Measurements from ENCODE around the gene VPS13D.
A peak's percentile ranks its signal among the peaks of the same experiment; 100 is the strongest.

The VPS13D gene

GRCh38 chr1:12434174-12434573 is 204.3 kb downstream of the VPS13D start:
- Histone ChIP-seq H2AFZ (ENCODE audit: low read length) (no peak overlapping the region), H3K27me3 (replicated peaks; ENCODE audit: insufficient read depth, low read length) (no peaks in the 10 kb centered on the region), H3K36me3 (replicated peaks; ENCODE audit: insufficient read depth, low read length) (no peaks in the 10 kb centered on the region), H3K4me3 (ENCODE audit: low read length) (no peak overlapping the region), H3K9ac (ENCODE audit: low read length) (no peak overlapping the region), H3F3A (ENCODE audit: insufficient read depth, low read length) (peaks cover 31% of the 10 kb centered on the region), H3K79me2 (ENCODE audit: low read length) (no peaks in the 10 kb centered on the region), H3K27ac (ENCODE audit: low read length) (peak overlapping the region; percentile 15; the same call in 1 of the 2 replicates), H3K9me2 (replicated peaks; ENCODE audit: insufficient read depth, low read length) (no peaks in the 10 kb centered on the region), H4K20me1 (ENCODE audit: insufficient read depth, low read length) (no peaks in the 10 kb centered on the region), H3K4me2 (ENCODE audit: low read depth, low read length) (peak overlapping the region; percentile 81), H3K9me3 (replicated peaks; ENCODE audit: insufficient read depth, low read length) (no peaks in the 10 kb centered on the region), H3K4me1 (ENCODE audit: low read length) (peaks cover 36% of the 10 kb centered on the region)
- peak; percentile 76 for DNase-seq
- no peak for TF ChIP-seq CTCF (IDR thresholded peaks at IDR 0.05; ENCODE audit: low read length)
- TF ChIP-seq EZH2phosphoT487 (IDR thresholded peaks at IDR 0.05; ENCODE audit: low read length), result no peak
- no peak for TF ChIP-seq EZH2 (optimal IDR thresholded peaks at IDR 0.05; ENCODE audit: low read depth, low read length)

- Histone ChIP-seq H4K20me1 (ENCODE audit: insufficient read depth, low read length) (no peaks in the 10 kb centered on the region), H3K4me1 (ENCODE audit: low read length) (peaks cover 36% of the 10 kb centered on the region), H3F3A (ENCODE audit: insufficient read depth, low read length) (peaks cover 31% of the 10 kb centered on the region), H3K36me3 (replicated peaks; ENCODE audit: insufficient read depth, low read length) (no peaks in the 10 kb centered on the region), H3K4me3 (ENCODE audit: low read length) (no peak overlapping the region), H3K79me2 (ENCODE audit: low read length) (no peaks in the 10 kb centered on the region), H3K27ac (ENCODE audit: low read length) (peak overlapping the region; percentile 15; the same call in 1 of the 2 replicates), H3K4me2 (ENCODE audit: low read depth, low read length) (peak overlapping the region; percentile 81), H3K9me2 (replicated peaks; ENCODE audit: insufficient read depth, low read length) (no peaks in the 10 kb centered on the region), H3K9me3 (replicated peaks; ENCODE audit: insufficient read depth, low read length) (no peaks in the 10 kb centered on the region), H3K27me3 (replicated peaks; ENCODE audit: insufficient read depth, low read length) (no peaks in the 10 kb centered on the region), H2AFZ (ENCODE audit: low read length) (no peak overlapping the region), H3K9ac (ENCODE audit: low read length) (no peak overlapping the region)
- DNase-seq, result no peak
- TF ChIP-seq CTCF (IDR thresholded peaks at IDR 0.05; ENCODE audit: low read length) (no peak), EZH2phosphoT487 (IDR thresholded peaks at IDR 0.05; ENCODE audit: low read length) (no peak), EZH2 (optimal IDR thresholded peaks at IDR 0.05; ENCODE audit: low read depth, low read length) (no peak)
Measured at GRCh38 chr1:12434686-12435085, 204.9 kb downstream of the VPS13D start.

- Histone ChIP-seq H4K20me1 (ENCODE audit: insufficient read depth, low read length) (no peaks in the 10 kb centered on the region), H3K79me2 (ENCODE audit: low read length) (no peaks in the 10 kb centered on the region), H3K9me3 (replicated peaks; ENCODE audit: insufficient read depth, low read length) (no peaks in the 10 kb centered on the region), H3K36me3 (replicated peaks; ENCODE audit: insufficient read depth, low read length) (no peaks in the 10 kb centered on the region), H2AFZ (ENCODE audit: low read length) (no peak overlapping the region), H3K4me3 (ENCODE audit: low read length) (peak overlapping the region; percentile 26; the same call in 1 of the 2 replicates), H3K27me3 (replicated peaks; ENCODE audit: insufficient read depth, low read length) (no peaks in the 10 kb centered on the region), H3F3A (ENCODE audit: insufficient read depth, low read length) (peaks cover 31% of the 10 kb centered on the region), H3K9me2 (replicated peaks; ENCODE audit: insufficient read depth, low read length) (no peaks in the 10 kb centered on the region), H3K4me1 (ENCODE audit: low read length) (peaks cover 36% of the 10 kb centered on the region), H3K9ac (ENCODE audit: low read length) (no peak overlapping the region), H3K27ac (ENCODE audit: low read length) (peak overlapping the region; percentile 41; the same call in 1 of the 2 replicates), H3K4me2 (ENCODE audit: low read depth, low read length) (peak overlapping the region; percentile 81)
- TF ChIP-seq EZH2 (optimal IDR thresholded peaks at IDR 0.05; ENCODE audit: low read depth, low read length) (no peak), CTCF (IDR thresholded peaks at IDR 0.05; ENCODE audit: low read length) (no peak), EZH2phosphoT487 (IDR thresholded peaks at IDR 0.05; ENCODE audit: low read length) (no peak)
- peak; percentile 92 for DNase-seq
Measured at GRCh38 chr1:12435639-12436344, 206.0 kb downstream of the VPS13D start.
